ENCODE measurements around the gene IPP.
"Not testable (repeated sequence)": the region's sequence is repeated elsewhere in the genome, so short reads cannot be mapped to it uniquely, and the experiment has no call there.

Gene IPP

GRCh38 chr1:45676553-45676952 is 73.9 kb downstream of the IPP start:
- H3K27ac ChIP-seq (ENCODE audit: insufficient read depth in 1 of 2, low read depth in 1 of 2, low read length in 2 of 2, poor library complexity in 1 of 2, severe bottlenecking in 2 of 2) = not testable (repeated sequence)

GRCh38 chr1:45674478-45674877 is 76.0 kb downstream of the IPP start:
- Histone ChIP-seq H3K27me3 (replicated peaks in 2 of 5; ENCODE audit: control insufficient read depth in 4 of 5, insufficient read depth in 5 of 5, low read length in 4 of 5) (no peaks in the 10 kb centered on the region), H3K9me3 (ENCODE audit: control extremely low read depth in 1 of 5, control insufficient read depth in 4 of 5, insufficient read depth in 2 of 5, low read depth in 1 of 5, low read length in 4 of 5) (no peaks in the 10 kb centered on the region), H3K4me3 (ENCODE audit: control insufficient read depth in 1 of 7, extremely low read depth in 1 of 7, insufficient read depth in 4 of 7, low read depth in 2 of 7, low read length in 6 of 7) (no peak overlapping the region), H3K36me3 (ENCODE audit: control insufficient read depth in 4 of 4, insufficient read depth in 4 of 4, low read length in 3 of 4) (peaks cover 4 to 18% (median 11%) of the 10 kb centered on the region in 4 experiments), H3K27ac (ENCODE audit: insufficient read depth in 1 of 2, low read depth in 1 of 2, low read length in 2 of 2, poor library complexity in 1 of 2, severe bottlenecking in 2 of 2) (no peak overlapping the region), H3K4me1 (ENCODE audit: control extremely low read depth in 1 of 4, control insufficient read depth in 4 of 4, insufficient read depth in 4 of 4, low read length in 3 of 4) (peaks cover 1 to 28% (median 9%) of the 10 kb centered on the region in 4 experiments)
- ChIA-PET CTCF (interaction anchor here (2.8 kb wide), 1 partner anchor 12 kb away, joined by 7 read pairs; the partner anchor contains the start of gene GPBP1L1), POLR2A (interaction anchor here (0.6 to 1.6 kb wide), 2 partner anchors 12 to 21 kb away, joined by 3 to 5 read pairs; partner anchors contain the start of gene GPBP1L1)
- 100% methylated on average over 2 of the region's 5 CpGs for WGBS (ENCODE audit: insufficient coverage)
- no peak for DNase-seq

More at GRCh38 chr1:45676553-45676952, 73.9 kb downstream of the IPP start:
- WGBS (ENCODE audit: insufficient coverage) = 100% methylated on average over 3 of the region's 7 CpGs
- not testable (repeated sequence) for H3K9me3 ChIP-seq (ENCODE audit: control extremely low read depth in 1 of 5, control insufficient read depth in 4 of 5, insufficient read depth in 2 of 5, low read depth in 1 of 5, low read length in 4 of 5); H3K27me3 ChIP-seq (replicated peaks in 2 of 5; ENCODE audit: control insufficient read depth in 4 of 5, insufficient read depth in 5 of 5, low read length in 4 of 5); DNase-seq
- ChIA-PET POLR2A (interaction anchor here (0.6 to 0.8 kb wide), 2 partner anchors 122 to 347 kb away, joined by 3 read pairs; no protein-coding TSS in a partner anchor), CTCF (interaction anchor here (0.6 kb wide), 1 partner anchor 94 kb away, joined by 4 read pairs; no protein-coding TSS in a partner anchor)
- peaks cover 4 to 13% (median 10%) of the 10 kb centered on the region in 4 experiments for H3K36me3 ChIP-seq (ENCODE audit: control insufficient read depth in 4 of 4, insufficient read depth in 4 of 4, low read length in 3 of 4)
- H3K4me3 ChIP-seq (ENCODE audit: control insufficient read depth in 1 of 7, extremely low read depth in 1 of 7, insufficient read depth in 4 of 7, low read depth in 2 of 7, low read length in 6 of 7) = peak overlapping the region in 1 of 7 experiments; percentile 19
- peaks cover 2 to 41% (median 21%) of the 10 kb centered on the region in 4 experiments for H3K4me1 ChIP-seq (ENCODE audit: control extremely low read depth in 1 of 4, control insufficient read depth in 4 of 4, insufficient read depth in 4 of 4, low read length in 3 of 4)

GRCh38 chr1:45673956-45674355 is 76.5 kb downstream of the IPP start:
- H3K27ac ChIP-seq (ENCODE audit: insufficient read depth in 1 of 2, low read depth in 1 of 2, low read length in 2 of 2, poor library complexity in 1 of 2, severe bottlenecking in 2 of 2) = no peak overlapping the region
- DNase-seq = no peak
- no peak overlapping the region for H3K4me3 ChIP-seq (ENCODE audit: control insufficient read depth in 1 of 7, extremely low read depth in 1 of 7, insufficient read depth in 4 of 7, low read depth in 2 of 7, low read length in 6 of 7)
- H3K4me1 ChIP-seq (ENCODE audit: control extremely low read depth in 1 of 4, control insufficient read depth in 4 of 4, insufficient read depth in 4 of 4, low read length in 3 of 4) = peaks cover 0 to 24% (median 5%) of the 10 kb centered on the region in 4 experiments
- H3K27me3 ChIP-seq (replicated peaks in 2 of 5; ENCODE audit: control insufficient read depth in 4 of 5, insufficient read depth in 5 of 5, low read length in 4 of 5) = no peaks in the 10 kb centered on the region
- no peaks in the 10 kb centered on the region for H3K9me3 ChIP-seq (ENCODE audit: control extremely low read depth in 1 of 5, control insufficient read depth in 4 of 5, insufficient read depth in 2 of 5, low read depth in 1 of 5, low read length in 4 of 5)
- ChIA-PET POLR2A (interaction anchor here (1.3 kb wide), 1 partner anchor 19 kb away, joined by 3 read pairs; no protein-coding TSS in a partner anchor), CTCF (interaction anchor here (2.8 kb wide), 1 partner anchor 12 kb away, joined by 7 read pairs; the partner anchor contains the start of gene GPBP1L1)
- H3K36me3 ChIP-seq (ENCODE audit: control insufficient read depth in 4 of 4, insufficient read depth in 4 of 4, low read length in 3 of 4) = peaks cover 4 to 18% (median 11%) of the 10 kb centered on the region in 4 experiments
- 100% methylated on average over 1 of the region's 4 CpGs for WGBS (ENCODE audit: insufficient coverage)

GRCh38 chr1:45669859-45670655 is 80.4 kb downstream of the IPP start:
- ChIA-PET CTCF (no interaction called here), POLR2A (interaction anchor here (0.8 kb wide), 1 partner anchor 16 kb away, joined by 6 read pairs; the partner anchor contains the start of gene GPBP1L1)
- DNase-seq = no peak
- no peak overlapping the region for H3K4me3 ChIP-seq (ENCODE audit: control insufficient read depth in 1 of 7, extremely low read depth in 1 of 7, insufficient read depth in 4 of 7, low read depth in 2 of 7, low read length in 6 of 7)
- H3K36me3 ChIP-seq (ENCODE audit: control insufficient read depth in 4 of 4, insufficient read depth in 4 of 4, low read length in 3 of 4) = peaks cover 4 to 22% (median 11%) of the 10 kb centered on the region in 4 experiments
- H3K9me3 ChIP-seq (ENCODE audit: control extremely low read depth in 1 of 5, control insufficient read depth in 4 of 5, insufficient read depth in 2 of 5, low read depth in 1 of 5, low read length in 4 of 5) = no peaks in the 10 kb centered on the region
- WGBS (ENCODE audit: insufficient coverage) = 100% methylated on average over 2 of the region's 6 CpGs
- H3K4me1 ChIP-seq (ENCODE audit: control extremely low read depth in 1 of 4, control insufficient read depth in 4 of 4, insufficient read depth in 4 of 4, low read length in 3 of 4) = peaks cover 0 to 3% (median 0%) of the 10 kb centered on the region in 4 experiments
- H3K27me3 ChIP-seq (replicated peaks in 2 of 5; ENCODE audit: control insufficient read depth in 4 of 5, insufficient read depth in 5 of 5, low read length in 4 of 5) = no peaks in the 10 kb centered on the region
- H3K27ac ChIP-seq (ENCODE audit: insufficient read depth in 1 of 2, low read depth in 1 of 2, low read length in 2 of 2, poor library complexity in 1 of 2, severe bottlenecking in 2 of 2) = no peak overlapping the region

- Histone ChIP-seq H3K4me1 (ENCODE audit: control extremely low read depth in 1 of 4, control insufficient read depth in 4 of 4, insufficient read depth in 4 of 4, low read length in 3 of 4) (peaks cover 0 to 3% (median 0%) of the 10 kb centered on the region in 4 experiments), H3K9me3 (ENCODE audit: control extremely low read depth in 1 of 5, control insufficient read depth in 4 of 5, insufficient read depth in 2 of 5, low read depth in 1 of 5, low read length in 4 of 5) (no peaks in the 10 kb centered on the region), H3K27me3 (replicated peaks in 2 of 5; ENCODE audit: control insufficient read depth in 4 of 5, insufficient read depth in 5 of 5, low read length in 4 of 5) (no peaks in the 10 kb centered on the region), H3K36me3 (ENCODE audit: control insufficient read depth in 4 of 4, insufficient read depth in 4 of 4, low read length in 3 of 4) (peaks cover under 1 to 20% (median 9%) of the 10 kb centered on the region in 4 experiments), H3K27ac (ENCODE audit: insufficient read depth in 1 of 2, low read depth in 1 of 2, low read length in 2 of 2, poor library complexity in 1 of 2, severe bottlenecking in 2 of 2) (no peak overlapping the region), H3K4me3 (ENCODE audit: control insufficient read depth in 1 of 7, extremely low read depth in 1 of 7, insufficient read depth in 4 of 7, low read depth in 2 of 7, low read length in 6 of 7) (no peak overlapping the region)
- ChIA-PET CTCF (interaction anchor here (0.6 to 2.5 kb wide), 2 partner anchors 13 to 368 kb away, joined by 3 to 10 read pairs; no protein-coding TSS in a partner anchor), POLR2A (no interaction called here)
- no CpG with 5 or more reads among the region's 1 CpG for WGBS (ENCODE audit: insufficient coverage)
- DNase-seq = no peak
Observed at GRCh38 chr1:45669379-45669778, 81.1 kb downstream of the IPP start.

- H3K9me3 ChIP-seq (ENCODE audit: control extremely low read depth in 1 of 5, control insufficient read depth in 4 of 5, insufficient read depth in 2 of 5, low read depth in 1 of 5, low read length in 4 of 5) = no peaks in the 10 kb centered on the region
- H3K27ac ChIP-seq (ENCODE audit: insufficient read depth in 1 of 2, low read depth in 1 of 2, low read length in 2 of 2, poor library complexity in 1 of 2, severe bottlenecking in 2 of 2) = no peak overlapping the region
- WGBS (ENCODE audit: insufficient coverage) = 92% methylated on average over 1 of the region's 4 CpGs
- DNase-seq = no peak
- ChIA-PET POLR2A (no interaction called here), CTCF (interaction anchor here (0.6 to 2.5 kb wide), 2 partner anchors 14 to 369 kb away, joined by 3 to 10 read pairs; no protein-coding TSS in a partner anchor)
- H3K4me1 ChIP-seq (ENCODE audit: control extremely low read depth in 1 of 4, control insufficient read depth in 4 of 4, insufficient read depth in 4 of 4, low read length in 3 of 4) = peaks cover 0 to 3% (median 0%) of the 10 kb centered on the region in 4 experiments
- H3K4me3 ChIP-seq (ENCODE audit: control insufficient read depth in 1 of 7, extremely low read depth in 1 of 7, insufficient read depth in 4 of 7, low read depth in 2 of 7, low read length in 6 of 7) = no peak overlapping the region
- peaks cover 0 to 16% (median 4%) of the 10 kb centered on the region in 4 experiments for H3K36me3 ChIP-seq (ENCODE audit: control insufficient read depth in 4 of 4, insufficient read depth in 4 of 4, low read length in 3 of 4)
- no peaks in the 10 kb centered on the region for H3K27me3 ChIP-seq (replicated peaks in 2 of 5; ENCODE audit: control insufficient read depth in 4 of 5, insufficient read depth in 5 of 5, low read length in 4 of 5)
Observed at GRCh38 chr1:45668526-45668925, 81.9 kb downstream of the IPP start.
